ENCODE results near the gene ATP9A.

The ATP9A gene

DNA sequence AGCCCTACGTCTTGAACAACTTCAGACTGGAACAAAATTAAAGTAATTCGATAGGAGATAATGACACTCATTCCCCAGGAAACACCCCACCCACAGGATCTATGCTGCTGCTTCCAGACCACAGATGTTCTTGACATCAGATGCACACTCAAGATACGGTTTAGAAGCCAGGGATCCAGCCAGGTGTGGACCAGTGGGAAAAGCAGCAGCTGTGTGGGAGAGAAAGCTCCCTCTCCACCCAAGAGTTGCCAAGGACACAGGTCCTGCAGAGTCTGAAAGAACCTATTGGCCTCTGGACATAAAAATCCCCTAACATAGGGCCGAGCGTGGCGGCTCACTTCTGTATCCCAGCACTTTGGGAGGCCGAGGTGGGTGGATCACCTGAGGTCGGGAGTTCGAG lies 133.9 kb downstream of the ATP9A start:
- TF ChIP-seq, protein P1, sequence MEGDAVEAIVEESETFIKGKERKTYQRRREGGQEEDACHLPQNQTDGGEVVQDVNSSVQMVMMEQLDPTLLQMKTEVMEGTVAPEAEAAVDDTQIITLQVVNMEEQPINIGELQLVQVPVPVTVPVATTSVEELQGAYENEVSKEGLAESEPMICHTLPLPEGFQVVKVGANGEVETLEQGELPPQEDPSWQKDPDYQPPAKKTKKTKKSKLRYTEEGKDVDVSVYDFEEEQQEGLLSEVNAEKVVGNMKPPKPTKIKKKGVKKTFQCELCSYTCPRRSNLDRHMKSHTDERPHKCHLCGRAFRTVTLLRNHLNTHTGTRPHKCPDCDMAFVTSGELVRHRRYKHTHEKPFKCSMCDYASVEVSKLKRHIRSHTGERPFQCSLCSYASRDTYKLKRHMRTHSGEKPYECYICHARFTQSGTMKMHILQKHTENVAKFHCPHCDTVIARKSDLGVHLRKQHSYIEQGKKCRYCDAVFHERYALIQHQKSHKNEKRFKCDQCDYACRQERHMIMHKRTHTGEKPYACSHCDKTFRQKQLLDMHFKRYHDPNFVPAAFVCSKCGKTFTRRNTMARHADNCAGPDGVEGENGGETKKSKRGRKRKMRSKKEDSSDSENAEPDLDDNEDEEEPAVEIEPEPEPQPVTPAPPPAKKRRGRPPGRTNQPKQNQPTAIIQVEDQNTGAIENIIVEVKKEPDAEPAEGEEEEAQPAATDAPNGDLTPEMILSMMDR (IDR thresholded peaks at IDR 0.05; ENCODE audit: insufficient read depth, low read length, missing control alignments) = no peak
- CTCF ChIA-PET = interaction anchor here (1.4 to 1.6 kb wide), 3 partner anchors 10 to 450 kb away, joined by 3 to 5 read pairs (median 4); no protein-coding TSS in a partner anchor
- DNase-seq (ENCODE audit: low read depth, low spot score) = no peak
- POLR2A ChIA-PET = no interaction called here
- no peak overlapping the region for H3K4me3 ChIP-seq (ENCODE audit: low read depth, low read length)

DNA sequence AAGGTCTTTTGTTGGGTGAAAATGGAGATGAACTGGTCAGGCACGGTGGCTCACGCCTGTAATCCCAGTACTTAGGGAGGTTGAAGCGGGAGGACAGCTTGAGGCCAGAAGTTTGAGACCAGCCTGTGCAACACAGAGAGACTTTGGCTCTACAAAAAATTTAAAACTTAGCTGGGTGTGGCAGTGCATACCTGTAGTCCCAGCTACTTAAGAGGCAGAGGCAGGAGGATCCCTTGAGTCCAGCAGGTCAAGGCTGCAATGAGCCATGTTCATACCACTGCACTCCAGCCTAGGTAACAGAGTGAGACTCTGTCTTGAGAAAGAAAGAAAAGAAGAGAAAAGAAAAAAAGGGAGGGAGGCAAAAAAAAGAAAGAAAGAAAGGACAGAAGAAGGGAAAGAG lies 134.8 kb downstream of the ATP9A start:
- ChIA-PET POLR2A (no interaction called here), CTCF (interaction anchor here (1.5 to 1.6 kb wide), 2 partner anchors 9 to 450 kb away, joined by 3 to 5 read pairs; no protein-coding TSS in a partner anchor)
- TF ChIP-seq, protein P1 (IDR thresholded peaks at IDR 0.05; ENCODE audit: insufficient read depth, low read length, missing control alignments) = no peak
- DNase-seq (ENCODE audit: low read depth, low spot score) = no peak
- H3K4me3 ChIP-seq (ENCODE audit: low read depth, low read length) = no peak overlapping the region

DNA sequence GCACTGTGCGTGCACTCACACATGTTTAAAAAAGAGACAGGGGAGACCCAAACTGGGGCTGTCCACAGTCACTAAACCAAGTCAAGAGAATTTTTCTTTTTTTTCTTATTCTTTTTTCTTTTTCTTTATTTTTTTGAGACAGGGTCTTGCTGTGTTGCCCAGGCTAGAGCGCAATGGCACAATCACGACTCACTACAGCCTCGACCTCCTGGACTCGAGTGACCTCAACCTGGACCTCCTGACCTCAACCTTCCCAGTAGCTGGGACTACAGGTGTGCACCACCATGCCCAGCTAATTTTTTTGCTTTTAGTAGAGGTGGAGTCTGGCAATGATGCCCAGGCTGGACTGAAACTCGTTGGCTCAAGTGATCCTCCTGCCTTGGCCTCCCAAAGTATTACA lies 136.2 kb downstream of the ATP9A start:
- ChIA-PET POLR2A (no interaction called here), CTCF (no interaction called here)
- TF ChIP-seq, protein P1 (IDR thresholded peaks at IDR 0.05; ENCODE audit: insufficient read depth, low read length, missing control alignments) = no peak
- DNase-seq (ENCODE audit: low read depth, low spot score) = no peak
- H3K4me3 ChIP-seq (ENCODE audit: low read depth, low read length) = no peak overlapping the region

DNA sequence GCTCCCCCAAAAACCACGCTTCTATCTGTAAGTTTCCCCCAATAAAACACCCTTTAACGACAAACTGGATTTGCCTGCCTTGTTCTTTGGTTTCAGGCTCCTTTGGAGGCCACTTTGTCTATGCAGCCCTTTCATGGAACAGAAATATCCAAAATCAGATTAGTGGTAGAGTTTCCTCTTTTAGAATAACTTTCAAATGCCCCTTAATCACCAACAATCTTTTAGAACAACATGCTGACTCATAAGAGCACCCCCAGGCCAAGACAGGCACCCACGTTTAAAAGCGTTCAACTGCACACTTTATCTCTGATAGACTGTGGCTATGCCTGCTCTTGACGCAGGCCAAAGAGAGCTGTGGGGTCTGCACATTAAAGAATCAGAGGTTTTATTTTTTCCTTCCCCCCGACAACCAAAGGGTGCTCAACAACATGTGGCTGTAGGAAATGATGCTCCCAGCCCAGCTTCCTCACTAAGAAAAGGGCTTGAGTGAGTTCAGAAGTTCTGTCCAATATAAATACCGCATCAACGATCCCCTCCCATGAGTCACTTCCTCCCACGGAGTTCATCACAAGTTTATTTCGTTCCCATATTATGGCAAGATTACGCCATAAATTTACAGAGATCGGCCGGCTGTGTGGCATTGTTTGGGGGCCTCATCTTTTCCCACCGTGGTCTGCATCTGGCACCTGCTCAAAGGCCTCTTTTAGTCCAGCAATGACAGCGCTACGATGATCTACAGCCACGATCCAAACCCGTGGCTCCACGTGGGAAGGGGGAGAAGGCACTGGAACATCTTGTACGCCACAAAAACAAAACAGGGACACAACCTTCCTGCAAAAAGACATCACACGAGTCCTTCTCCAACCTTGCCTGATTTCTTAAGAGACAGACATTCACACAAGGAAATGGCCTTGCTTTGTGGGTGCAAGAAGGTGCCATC lies 136.9 kb downstream of the ATP9A start:
- peak overlapping the region; percentile 6 for H3K4me3 ChIP-seq (ENCODE audit: low read depth, low read length)
- POLR2A ChIA-PET = no interaction called here
- CTCF ChIA-PET = interaction anchor here (0.6 to 4.1 kb wide), 3 partner anchors 9 to 638 kb away, joined by 3 to 17 read pairs (median 3); no protein-coding TSS in a partner anchor
- TF ChIP-seq, protein P1 (IDR thresholded peaks at IDR 0.05; ENCODE audit: insufficient read depth, low read length, missing control alignments) = no peak
- DNase-seq (ENCODE audit: low read depth, low spot score) = peak; percentile 94

DNA sequence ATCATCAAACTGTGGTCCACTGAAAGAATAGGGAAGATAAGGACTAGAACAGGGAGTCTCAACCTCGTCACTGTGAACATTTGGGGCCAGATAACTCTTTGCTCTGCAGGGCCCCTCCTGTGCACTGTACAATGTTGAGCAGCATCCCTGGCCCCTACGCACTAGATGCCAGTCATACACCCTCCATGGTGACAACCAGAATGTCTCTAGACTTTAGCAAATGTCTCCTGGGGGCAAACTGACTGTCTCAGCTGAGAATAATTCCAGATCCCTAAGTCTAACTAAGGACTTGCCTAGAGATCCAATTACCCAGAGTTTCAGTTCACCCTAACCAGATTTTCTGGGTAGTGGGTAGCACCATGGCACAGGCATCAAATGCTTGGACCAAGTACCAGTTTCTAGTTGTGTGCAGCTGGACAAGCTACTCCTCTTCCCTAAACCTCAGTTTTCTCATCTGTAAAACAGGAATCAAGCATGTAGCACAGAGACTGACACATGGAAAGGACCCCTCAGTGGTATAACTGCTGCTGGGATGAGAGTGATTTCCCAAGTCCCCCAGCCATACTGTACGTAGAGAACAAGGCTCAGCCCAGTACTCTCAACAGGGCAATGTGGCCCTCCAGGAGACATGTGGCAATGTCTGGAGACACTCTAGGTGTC lies 138.7 kb downstream of the ATP9A start:
- no peak overlapping the region for H3K4me3 ChIP-seq (ENCODE audit: low read depth, low read length)
- DNase-seq (ENCODE audit: low read depth, low spot score) = no peak
- POLR2A ChIA-PET = no interaction called here
- CTCF ChIA-PET = interaction anchor here (1.2 to 4.1 kb wide), 5 partner anchors 10 to 636 kb away, joined by 3 to 17 read pairs (median 3); no protein-coding TSS in a partner anchor
- TF ChIP-seq, protein P1 (IDR thresholded peaks at IDR 0.05; ENCODE audit: insufficient read depth, low read length, missing control alignments) = no peak

All from AG04449 (cell line).